Upper lobe of right lung (tissue), 1 donor: ENCODE measurements around the gene IFITM1. TPM values are rescaled to one million over a fixed set of nuclear protein-coding genes. Genes with fewer than 3 reads are reported as not detected.

ENCODE experiments used
- ATAC-seq: fragments of 200-7000 bp; cut with Tn5 transposase; one replicate; pipeline ENCODE4 v1.9.1; 2020; ENCODE audit warnings: mild to moderate bottlenecking, moderate library complexity
- DNase-seq: peaks from one replicate; pipeline ENCODE4 v3.0.0-alpha.2; 2020
- H3K27ac ChIP-seq: fragments of 200-600 bp; one replicate; pipeline ENCODE4 v1.8.0; 2022
- H3K27me3 ChIP-seq: fragments of 200-600 bp; one replicate; pipeline ENCODE4 v1.8.0; 2022; ENCODE audit warnings: mild to moderate bottlenecking
- H3K36me3 ChIP-seq: fragments of 200-600 bp; one replicate; pipeline ENCODE4 v1.8.0; 2022
- H3K4me1 ChIP-seq: fragments of 200-600 bp; one replicate; pipeline ENCODE4 v1.8.0; 2022
- H3K4me3 ChIP-seq: fragments of 200-600 bp; one replicate; pipeline ENCODE4 v1.8.0; 2022; ENCODE audit warnings: mild to moderate bottlenecking
- H3K9me3 ChIP-seq: fragments of 200-600 bp; one replicate; pipeline ENCODE4 v1.8.0; 2022
- intact Hi-C: fragments of 100-400 bp; cut with DNase I; formaldehyde crosslinking; loops from one replicate; pipeline ENCODE4 v1.11.0; 2022
- total RNA-seq: library from RNA; stranded (reverse); fragmentation: NEBNext Ultra II Directional; extraction: Animal tissue kit (Norgen Biotek cat#: 25700); gene quantifications from one replicate; pipeline ENCODE4 v1.2.1, GENCODE V29; 2021
- TF ChIP-seq, protein P1 (sequence below): fragments of 200-600 bp; IDR thresholded peaks from one replicate; pipeline ENCODE4 v1.8.0; 2022; ENCODE audit warnings: antibody characterized with exemption
- donor health status: DM: no; HTN: yes; CAD: no; lungs with severe emphysema.

Gene IFITM1
- total RNA-seq, 1 donor from 2014 or later: 128 TPM

DNA sequence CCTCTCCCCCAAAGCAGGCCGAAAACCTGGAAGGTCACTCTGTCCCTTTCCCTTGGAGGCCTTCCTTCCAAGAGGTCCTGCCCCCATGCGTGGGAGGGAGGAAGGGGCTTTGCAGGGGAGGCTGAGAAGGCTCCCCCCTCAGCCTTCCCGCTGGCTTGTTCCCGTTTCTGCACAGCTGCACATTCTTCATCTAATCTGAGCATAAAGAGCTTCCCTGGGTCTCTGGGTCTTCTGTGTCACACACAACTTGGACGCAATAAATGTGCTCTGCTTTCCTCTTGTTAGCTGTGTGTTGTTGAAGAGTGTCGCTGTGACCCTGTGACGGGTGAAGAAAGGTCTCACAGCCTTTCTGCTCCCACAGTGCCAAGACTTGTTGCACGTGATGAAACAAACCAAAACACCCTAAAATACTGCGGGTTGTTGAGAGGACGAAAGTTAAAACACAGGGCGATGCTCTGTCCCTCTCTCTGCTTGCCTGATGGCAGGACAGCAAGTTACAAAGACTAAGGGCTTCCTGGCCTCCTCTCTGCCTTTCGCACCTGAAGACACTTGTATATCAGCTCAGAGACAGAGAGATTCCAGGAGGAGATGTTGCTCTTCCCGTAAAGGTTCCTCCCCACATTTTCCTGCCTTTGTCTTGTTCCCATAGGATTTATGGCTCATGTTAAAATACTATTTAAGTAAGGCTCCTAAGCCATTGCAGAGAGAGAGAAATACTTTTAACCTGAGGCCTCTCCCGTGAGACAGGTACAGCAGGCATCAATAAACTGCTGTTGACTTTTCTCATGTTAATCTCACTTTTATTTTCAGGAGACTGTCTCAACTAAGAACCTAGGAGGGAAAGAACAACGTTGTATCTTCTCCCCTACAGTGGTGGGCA lies 22.2 kb downstream of the IFITM1 start:
- no peaks in the 10 kb centered on the region for H3K9me3 ChIP-seq
- intact Hi-C loops: no loop called here
- ATAC-seq (peak; percentile 45), DNase-seq (no peak)
- no peak overlapping the region for H3K4me3 ChIP-seq
- peak overlapping the region; percentile 73 for H3K27ac ChIP-seq
- H3K4me1 ChIP-seq: peaks cover 16% of the 10 kb centered on the region
- H3K27me3 ChIP-seq: no peaks in the 10 kb centered on the region
- no peaks in the 10 kb centered on the region for H3K36me3 ChIP-seq
- TF ChIP-seq, protein P1, sequence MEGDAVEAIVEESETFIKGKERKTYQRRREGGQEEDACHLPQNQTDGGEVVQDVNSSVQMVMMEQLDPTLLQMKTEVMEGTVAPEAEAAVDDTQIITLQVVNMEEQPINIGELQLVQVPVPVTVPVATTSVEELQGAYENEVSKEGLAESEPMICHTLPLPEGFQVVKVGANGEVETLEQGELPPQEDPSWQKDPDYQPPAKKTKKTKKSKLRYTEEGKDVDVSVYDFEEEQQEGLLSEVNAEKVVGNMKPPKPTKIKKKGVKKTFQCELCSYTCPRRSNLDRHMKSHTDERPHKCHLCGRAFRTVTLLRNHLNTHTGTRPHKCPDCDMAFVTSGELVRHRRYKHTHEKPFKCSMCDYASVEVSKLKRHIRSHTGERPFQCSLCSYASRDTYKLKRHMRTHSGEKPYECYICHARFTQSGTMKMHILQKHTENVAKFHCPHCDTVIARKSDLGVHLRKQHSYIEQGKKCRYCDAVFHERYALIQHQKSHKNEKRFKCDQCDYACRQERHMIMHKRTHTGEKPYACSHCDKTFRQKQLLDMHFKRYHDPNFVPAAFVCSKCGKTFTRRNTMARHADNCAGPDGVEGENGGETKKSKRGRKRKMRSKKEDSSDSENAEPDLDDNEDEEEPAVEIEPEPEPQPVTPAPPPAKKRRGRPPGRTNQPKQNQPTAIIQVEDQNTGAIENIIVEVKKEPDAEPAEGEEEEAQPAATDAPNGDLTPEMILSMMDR: no peak

DNA sequence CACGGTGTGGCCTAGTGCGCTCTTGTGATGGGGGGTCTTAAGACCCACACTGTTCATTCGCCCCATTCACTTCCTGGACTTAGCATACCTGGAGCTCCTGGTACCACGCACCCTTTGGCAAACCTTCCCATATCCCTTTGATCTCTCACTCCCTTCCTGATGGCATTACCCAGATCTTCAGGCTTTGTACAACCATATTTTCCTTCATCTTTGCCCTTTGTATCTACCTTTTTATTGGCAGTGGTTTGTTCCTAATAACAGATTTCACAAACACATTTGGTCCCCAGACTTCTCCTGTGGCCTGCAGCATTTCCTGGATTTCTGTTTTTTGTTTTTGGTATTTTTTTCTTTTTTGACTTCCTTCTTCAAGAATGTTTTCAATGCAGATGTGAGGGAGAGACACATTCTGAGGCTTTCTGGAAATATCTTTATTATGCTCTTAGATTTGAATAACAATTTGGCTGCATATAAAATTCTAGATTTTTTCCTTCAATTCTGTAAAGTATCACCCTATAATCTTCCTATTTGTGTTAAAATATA lies 22.9 kb downstream of the IFITM1 start:
- peaks cover 16% of the 10 kb centered on the region for H3K4me1 ChIP-seq
- ATAC-seq (no peak), DNase-seq (no peak)
- intact Hi-C loops: no loop called here
- H3K4me3 ChIP-seq: no peak overlapping the region
- H3K27me3 ChIP-seq: no peaks in the 10 kb centered on the region
- TF ChIP-seq, protein P1: no peak
- no peaks in the 10 kb centered on the region for H3K9me3 ChIP-seq
- peak overlapping the region; percentile 73 for H3K27ac ChIP-seq
- H3K36me3 ChIP-seq: no peaks in the 10 kb centered on the region

DNA sequence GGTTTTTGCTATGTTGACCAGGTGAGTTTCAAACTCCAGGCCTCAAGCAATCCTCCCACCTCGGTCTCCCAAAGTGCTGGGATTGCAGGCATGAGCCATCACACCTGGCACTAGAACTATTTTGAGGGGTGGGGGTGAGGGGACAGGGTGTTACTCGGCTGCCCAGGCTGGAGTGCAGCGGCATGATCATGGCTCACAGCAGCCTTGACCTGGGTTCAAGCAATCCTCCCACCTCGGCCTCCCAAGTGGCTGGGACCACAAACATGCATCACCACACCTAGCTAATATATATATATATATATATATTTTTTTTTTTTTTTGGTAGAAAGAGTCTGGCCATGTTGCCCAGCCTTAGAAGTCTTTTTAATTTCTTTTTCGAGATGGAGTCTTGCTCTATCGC lies 23.9 kb downstream of the IFITM1 start:
- no peaks in the 10 kb centered on the region for H3K27me3 ChIP-seq
- no peak for ATAC-seq
- no peaks in the 10 kb centered on the region for H3K36me3 ChIP-seq
- TF ChIP-seq, protein P1: no peak
- no peak overlapping the region for H3K27ac ChIP-seq
- no peak overlapping the region for H3K4me3 ChIP-seq
- H3K4me1 ChIP-seq: peaks cover 22% of the 10 kb centered on the region
- intact Hi-C loops: no loop called here
- no peak for DNase-seq
- no peaks in the 10 kb centered on the region for H3K9me3 ChIP-seq

DNA sequence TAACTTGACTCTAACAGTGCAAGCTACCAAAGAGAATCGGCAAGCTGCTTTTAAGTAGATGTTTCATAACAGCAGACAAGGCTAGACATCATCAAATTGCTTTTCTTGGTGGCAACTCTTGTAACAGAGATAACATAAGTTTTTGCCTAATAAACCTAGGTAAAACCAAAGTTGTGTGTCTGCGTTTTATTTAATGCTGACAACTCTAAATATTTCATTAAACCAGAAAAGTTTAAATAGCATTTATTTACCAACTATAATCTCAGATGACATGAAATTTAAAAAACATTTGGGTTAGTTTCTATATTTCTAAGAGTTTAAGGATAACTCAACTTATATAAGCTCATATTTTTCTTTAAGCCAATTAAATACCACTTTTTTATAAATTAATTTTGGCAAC lies 26.1 kb downstream of the IFITM1 start:
- intact Hi-C loops: no loop called here
- ATAC-seq (no peak), DNase-seq (no peak)
- H3K36me3 ChIP-seq: no peaks in the 10 kb centered on the region
- H3K4me1 ChIP-seq: peaks cover 22% of the 10 kb centered on the region
- H3K27me3 ChIP-seq: no peaks in the 10 kb centered on the region
- TF ChIP-seq, protein P1: no peak
- H3K4me3 ChIP-seq: no peak overlapping the region
- H3K9me3 ChIP-seq: no peaks in the 10 kb centered on the region
- no peak overlapping the region for H3K27ac ChIP-seq

DNA sequence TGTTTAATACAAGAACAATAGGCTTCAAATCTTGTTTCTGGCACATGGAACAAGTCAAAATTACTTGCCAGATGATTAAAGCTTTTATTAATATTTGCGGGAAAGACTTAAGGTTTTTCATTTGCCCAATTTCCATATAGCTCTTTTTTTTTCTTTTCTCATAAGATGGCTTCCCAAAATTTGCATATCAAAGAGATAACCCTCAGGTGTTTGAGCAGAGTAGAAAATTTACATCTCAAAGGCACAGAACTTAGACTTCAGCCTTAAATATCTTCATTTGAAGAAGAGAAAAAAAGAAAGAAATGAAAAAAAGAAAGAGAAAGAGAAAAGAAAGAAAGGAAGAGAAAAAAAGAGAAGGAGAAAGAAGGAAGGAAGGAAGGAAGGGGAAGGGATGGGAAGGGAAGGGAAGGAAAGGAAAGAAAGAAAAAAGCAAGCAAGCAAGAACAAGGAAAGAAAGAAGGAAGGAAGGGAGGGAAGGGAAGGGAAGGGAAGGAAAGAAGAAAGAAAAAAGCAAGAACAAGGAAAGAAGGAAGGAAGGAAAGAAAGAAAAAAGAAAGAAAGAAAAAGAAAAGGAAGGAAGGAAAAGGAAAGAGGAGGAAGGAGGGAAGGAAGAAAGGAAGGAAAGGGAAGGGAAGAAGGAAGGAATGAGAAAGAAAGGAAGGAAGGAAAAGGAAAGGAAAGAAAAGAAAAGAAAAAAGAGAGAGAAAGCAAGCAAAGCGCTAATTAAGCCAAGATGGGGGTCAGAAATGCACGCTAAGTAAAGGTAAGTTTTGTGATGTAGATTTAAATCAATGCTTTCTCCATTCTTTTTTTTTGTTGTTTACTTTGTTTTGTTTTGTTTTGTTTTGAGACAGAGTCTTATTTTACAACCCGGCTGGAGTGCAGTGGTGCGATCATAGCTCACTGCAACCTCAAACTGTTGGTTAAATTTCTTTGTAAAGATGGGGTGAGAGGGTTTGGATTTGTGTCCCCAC lies 27.0 kb downstream of the IFITM1 start:
- TF ChIP-seq, protein P1: no peak
- H3K27ac ChIP-seq: no peak overlapping the region
- H3K9me3 ChIP-seq: no peaks in the 10 kb centered on the region
- H3K27me3 ChIP-seq: no peaks in the 10 kb centered on the region
- intact Hi-C loops: no loop called here
- H3K4me3 ChIP-seq: no peak overlapping the region
- no peaks in the 10 kb centered on the region for H3K36me3 ChIP-seq
- H3K4me1 ChIP-seq: peaks cover 17% of the 10 kb centered on the region
- no peak for DNase-seq
- no peak for ATAC-seq
